Chondrocyte (in vitro differentiated cells): ENCODE data around the gene PPP1R9A. TPM values are rescaled to one million over a fixed set of nuclear protein-coding genes. Genes with fewer than 3 reads are reported as not detected.
A peak's percentile ranks its signal among the peaks of the same experiment; 100 is the strongest.

Source experiments
- DNase-seq: peaks from one replicate; pipeline ENCODE4 v3.0.0; 2021; ENCODE audit warnings: mixed read lengths, low spot score
- H3K27ac Mint-ChIP-seq: one replicate; pipeline ENCODE4 v1.8.0; 2021; ENCODE audit warnings: mild to moderate bottlenecking, moderate library complexity, mixed read lengths; ENCODE audit not compliant: unreplicated experiment
- H3K27me3 Mint-ChIP-seq: 2 replicates; pipeline ENCODE4 v1.8.0; 2021; ENCODE audit warnings: low read depth, mixed read lengths
- H3K36me3 Mint-ChIP-seq: 2 replicates; pipeline ENCODE4 v1.8.0; 2021; ENCODE audit warnings: low read depth, mixed read lengths
- H3K4me1 Mint-ChIP-seq: 2 replicates; pipeline ENCODE4 v1.8.0; 2021; ENCODE audit warnings: low read depth, mild to moderate bottlenecking, mixed read lengths
- H3K4me3 Mint-ChIP-seq: one replicate; pipeline ENCODE4 v1.8.0; 2021; ENCODE audit warnings: mild to moderate bottlenecking, moderate library complexity, mixed read lengths; ENCODE audit not compliant: unreplicated experiment
- H3K9me3 Mint-ChIP-seq: 2 replicates; pipeline ENCODE4 v1.8.0; 2021; ENCODE audit warnings: low read depth, mixed read lengths
- total RNA-seq: library from RNA; stranded (reverse); gene quantifications from 3 replicates; pipeline ENCODE4 v1.2.1, GENCODE V29; 2021
- TF ChIP-seq, protein P1 (sequence below): fragments of 200-600 bp; sonication (generic); IDR thresholded peaks from 2 replicates; pipeline ENCODE4 v1.5.0; 2021; ENCODE audit warnings: antibody characterized with exemption, mild to moderate bottlenecking, moderate library complexity

The PPP1R9A gene
- total RNA-seq, 1 donor from 2014 or later: 4.1 TPM

DNA sequence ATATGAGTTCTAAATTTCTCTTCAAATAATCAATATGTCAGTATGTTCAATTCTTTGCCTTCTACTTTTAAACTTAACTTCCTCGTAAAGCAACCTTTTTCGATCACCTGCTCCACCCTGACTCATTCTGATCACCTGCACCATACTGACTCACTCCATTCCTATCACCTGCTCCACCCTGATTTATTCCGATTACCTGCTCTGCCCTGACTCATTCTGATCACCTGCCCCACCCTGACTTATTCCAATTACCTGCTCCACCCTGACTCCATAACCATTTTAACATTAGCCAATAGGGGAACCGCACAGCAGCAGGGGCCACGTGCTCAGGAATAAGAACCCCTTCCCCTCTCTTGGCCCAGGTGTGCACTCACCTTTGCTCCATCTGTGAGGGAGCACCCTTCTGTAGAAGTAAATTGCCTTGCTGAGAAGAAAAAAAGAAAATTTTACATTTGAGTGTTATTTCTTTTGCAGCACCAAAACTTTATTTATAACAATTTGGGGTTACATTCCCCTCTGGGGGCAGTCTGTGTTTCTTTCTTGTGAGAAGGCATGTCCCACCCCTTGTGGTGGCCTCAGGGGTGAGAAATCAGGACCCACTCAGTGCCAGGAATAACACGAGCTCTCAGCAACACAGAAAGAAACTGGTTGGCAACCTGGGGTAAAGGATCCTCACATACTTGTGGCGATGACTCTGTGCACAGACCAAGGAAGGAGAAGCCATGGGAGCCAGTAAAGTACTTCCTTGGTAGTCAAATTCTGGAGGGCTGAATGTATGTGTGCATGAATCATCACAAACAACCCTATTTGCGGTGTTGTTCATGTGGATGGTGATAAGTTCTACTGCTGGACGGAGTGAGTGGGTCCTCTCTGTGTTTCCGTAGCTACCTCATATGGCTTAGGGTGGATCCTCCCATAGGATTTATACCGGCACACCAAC is 29.4 kb upstream of the PPP1R9A start:
- Mint-ChIP-seq H3K9me3 (peaks cover 12% of the 10 kb centered on the region), H3K27ac (no peak overlapping the region), H3K4me3 (no peak overlapping the region), H3K4me1 (peaks cover 15% of the 10 kb centered on the region), H3K27me3 (no peaks in the 10 kb centered on the region), H3K36me3 (peaks cover 2% of the 10 kb centered on the region)
- TF ChIP-seq, protein P1, sequence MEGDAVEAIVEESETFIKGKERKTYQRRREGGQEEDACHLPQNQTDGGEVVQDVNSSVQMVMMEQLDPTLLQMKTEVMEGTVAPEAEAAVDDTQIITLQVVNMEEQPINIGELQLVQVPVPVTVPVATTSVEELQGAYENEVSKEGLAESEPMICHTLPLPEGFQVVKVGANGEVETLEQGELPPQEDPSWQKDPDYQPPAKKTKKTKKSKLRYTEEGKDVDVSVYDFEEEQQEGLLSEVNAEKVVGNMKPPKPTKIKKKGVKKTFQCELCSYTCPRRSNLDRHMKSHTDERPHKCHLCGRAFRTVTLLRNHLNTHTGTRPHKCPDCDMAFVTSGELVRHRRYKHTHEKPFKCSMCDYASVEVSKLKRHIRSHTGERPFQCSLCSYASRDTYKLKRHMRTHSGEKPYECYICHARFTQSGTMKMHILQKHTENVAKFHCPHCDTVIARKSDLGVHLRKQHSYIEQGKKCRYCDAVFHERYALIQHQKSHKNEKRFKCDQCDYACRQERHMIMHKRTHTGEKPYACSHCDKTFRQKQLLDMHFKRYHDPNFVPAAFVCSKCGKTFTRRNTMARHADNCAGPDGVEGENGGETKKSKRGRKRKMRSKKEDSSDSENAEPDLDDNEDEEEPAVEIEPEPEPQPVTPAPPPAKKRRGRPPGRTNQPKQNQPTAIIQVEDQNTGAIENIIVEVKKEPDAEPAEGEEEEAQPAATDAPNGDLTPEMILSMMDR: no peak
- no peak for DNase-seq

DNA sequence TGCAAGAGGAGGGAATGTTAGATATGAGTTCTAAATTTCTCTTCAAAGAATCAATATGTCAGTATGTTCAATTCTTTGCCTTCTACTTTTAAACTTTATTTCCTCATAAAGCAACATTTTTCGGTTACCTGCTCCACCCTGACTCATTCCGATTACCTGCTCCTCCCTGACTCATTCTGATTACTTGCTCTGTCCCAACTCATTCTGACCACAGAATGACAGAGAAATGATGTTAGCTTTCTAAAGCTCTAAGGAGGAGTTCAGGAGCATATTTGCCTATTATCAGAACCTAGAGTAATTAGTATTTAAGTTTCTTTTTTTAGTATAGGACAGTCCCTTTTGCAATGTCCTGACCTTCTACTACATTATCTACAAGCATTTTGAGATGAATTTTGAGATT is 24.5 kb upstream of the PPP1R9A start:
- TF ChIP-seq, protein P1: no peak
- no peak overlapping the region for H3K27ac Mint-ChIP-seq
- no peak overlapping the region for H3K4me3 Mint-ChIP-seq
- no peaks in the 10 kb centered on the region for H3K36me3 Mint-ChIP-seq
- no peak for DNase-seq
- peaks cover 6% of the 10 kb centered on the region for H3K9me3 Mint-ChIP-seq
- H3K4me1 Mint-ChIP-seq: peaks cover 4% of the 10 kb centered on the region
- H3K27me3 Mint-ChIP-seq: no peaks in the 10 kb centered on the region

DNA sequence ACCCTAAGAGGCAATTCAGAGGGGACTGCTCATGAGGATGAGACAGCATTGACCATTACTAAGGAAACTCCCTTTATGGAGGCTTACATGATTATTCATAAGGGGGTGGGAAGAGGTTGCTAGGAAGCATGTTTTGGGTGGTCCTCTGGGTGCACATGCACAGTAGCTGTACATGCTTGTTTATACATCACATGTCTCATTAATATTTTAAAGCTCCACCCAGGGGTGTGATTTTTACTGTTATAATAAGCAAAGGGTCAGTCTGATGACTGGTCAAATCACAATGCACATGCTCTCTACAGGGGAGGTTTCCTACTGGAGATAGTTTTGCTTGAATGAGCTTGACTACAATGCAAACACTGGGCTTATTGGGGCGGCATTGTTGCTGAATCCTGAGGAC is 23.8 kb upstream of the PPP1R9A start:
- H3K27ac Mint-ChIP-seq: no peak overlapping the region
- no peaks in the 10 kb centered on the region for H3K36me3 Mint-ChIP-seq
- no peak overlapping the region for H3K4me3 Mint-ChIP-seq
- peaks cover 3% of the 10 kb centered on the region for H3K9me3 Mint-ChIP-seq
- DNase-seq: no peak
- no peaks in the 10 kb centered on the region for H3K27me3 Mint-ChIP-seq
- peaks cover 4% of the 10 kb centered on the region for H3K4me1 Mint-ChIP-seq
- TF ChIP-seq, protein P1: no peak

DNA sequence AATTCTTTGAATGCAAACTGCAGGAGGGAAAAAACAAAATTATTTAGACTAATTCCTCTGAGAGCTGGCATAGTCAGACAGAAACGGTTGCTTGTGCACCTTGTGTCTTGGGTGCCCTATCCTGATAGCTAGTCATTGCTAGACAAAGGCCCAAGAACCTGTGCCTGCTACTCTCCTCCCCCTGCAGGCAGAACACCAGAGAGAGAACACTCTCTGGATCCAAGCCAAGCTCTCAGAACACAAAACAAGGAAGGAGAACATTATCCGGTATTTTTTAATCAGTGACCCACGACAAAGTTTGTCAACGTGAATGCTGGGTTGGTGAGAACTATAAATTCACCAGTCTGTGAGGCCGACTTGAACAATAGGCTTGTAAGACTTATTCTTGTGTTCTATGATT is 18.8 kb upstream of the PPP1R9A start:
- Mint-ChIP-seq H3K4me3 (no peak overlapping the region), H3K36me3 (no peaks in the 10 kb centered on the region), H3K27ac (no peak overlapping the region), H3K9me3 (no peaks in the 10 kb centered on the region), H3K27me3 (no peaks in the 10 kb centered on the region), H3K4me1 (no peaks in the 10 kb centered on the region)
- DNase-seq: no peak
- TF ChIP-seq, protein P1: peak; percentile 28

DNA sequence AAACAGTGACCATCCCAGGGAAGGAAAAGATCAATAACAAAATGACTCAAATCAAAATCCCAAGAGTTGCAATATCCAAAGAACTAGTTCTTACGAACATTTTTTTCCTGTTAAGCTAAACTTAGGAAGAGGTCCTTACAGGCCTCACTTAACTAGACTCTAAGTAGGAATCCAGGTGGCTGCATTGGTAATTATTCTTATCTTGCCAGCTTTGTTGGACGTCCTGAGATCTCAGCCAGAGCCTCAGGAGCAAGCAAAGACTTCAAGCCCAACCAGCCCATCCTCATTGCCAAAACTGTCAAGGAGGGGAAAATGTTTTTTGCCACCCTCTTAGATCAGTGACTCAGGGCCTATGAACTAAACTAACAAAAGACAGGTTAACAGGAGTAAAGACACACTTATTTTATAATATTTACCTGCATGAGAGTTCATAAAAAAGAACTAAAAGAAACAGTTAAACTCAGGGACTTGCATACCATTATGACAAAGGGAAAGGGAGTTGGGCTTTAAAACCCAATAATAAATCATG is 18.3 kb upstream of the PPP1R9A start:
- Mint-ChIP-seq H3K4me1 (no peaks in the 10 kb centered on the region), H3K9me3 (no peaks in the 10 kb centered on the region), H3K27me3 (no peaks in the 10 kb centered on the region), H3K36me3 (no peaks in the 10 kb centered on the region), H3K4me3 (no peak overlapping the region), H3K27ac (no peak overlapping the region)
- no peak for DNase-seq
- TF ChIP-seq, protein P1: no peak
